Renal cortex interstitium (tissue), 11 donors: ENCODE measurements around the gene SAMD3. TPM values are rescaled to one million over a fixed set of nuclear protein-coding genes. Genes with fewer than 3 reads are reported as not detected.
"Not testable (repeated sequence)": the region's sequence is repeated elsewhere in the genome, so short reads cannot be mapped to it uniquely, and the experiment has no call there.

ENCODE experiments used
- DNase-seq, 11 donors: peaks; one replicate each; pipeline ENCODE4 v3.0.0-alpha.2; 2013; ENCODE audit warnings: low read depth in 9 of 11, low spot score in 4 of 11; ENCODE audit errors: extremely low read depth in 1 of 11
- polyA plus RNA-seq, 3 donors: library from polyadenylated mRNA; unstranded; fragments of 120-200 nt; gene quantifications; one replicate each; pipeline ENCODE4 v1.2.1, GENCODE V29; 2013; ENCODE audit not compliant: insufficient read length in 3 of 3

The SAMD3 gene
- polyA plus RNA-seq, 3 donors: 0.80 to 1.4 (median 0.82) TPM

GRCh38 chr6:130148181-130148580 lies 74.6 kb downstream of the SAMD3 start:
- no peak for DNase-seq

GRCh38 chr6:130147111-130147510 lies 75.6 kb downstream of the SAMD3 start:
- DNase-seq: no peak

GRCh38 chr6:130143709-130144108 lies 79.0 kb downstream of the SAMD3 start:
- no peak for DNase-seq

GRCh38 chr6:130140084-130140483 lies 82.7 kb downstream of the SAMD3 start:
- no peak for DNase-seq

- no peak for DNase-seq
These were observed 83.9 kb downstream of the SAMD3 start for GRCh38 chr6:130138909-130139242.

GRCh38 chr6:130138116-130138908 lies 84.4 kb downstream of the SAMD3 start:
- no peak for DNase-seq

GRCh38 chr6:130136798-130137197 lies 86.0 kb downstream of the SAMD3 start:
- DNase-seq: no peak

- DNase-seq: no peak
These were observed 88.2 kb downstream of the SAMD3 start for GRCh38 chr6:130134582-130134981.

- DNase-seq: no peak
These were observed 90.5 kb downstream of the SAMD3 start for GRCh38 chr6:130132286-130132701.

GRCh38 chr6:130129762-130130246 lies 92.9 kb downstream of the SAMD3 start:
- no peak for DNase-seq

- DNase-seq: no peak
These were observed 94.4 kb downstream of the SAMD3 start for GRCh38 chr6:130128326-130128725.

GRCh38 chr6:130127195-130127594 lies 95.6 kb downstream of the SAMD3 start:
- DNase-seq: no peak

- no peak for DNase-seq
These were observed 100.5 kb downstream of the SAMD3 start for GRCh38 chr6:130122243-130122642.

- DNase-seq: no peak
These were observed 102.0 kb downstream of the SAMD3 start for GRCh38 chr6:130120731-130121130.

- no peak for DNase-seq
These were observed 103.5 kb downstream of the SAMD3 start for GRCh38 chr6:130119211-130119610.

GRCh38 chr6:130118236-130118635 lies 104.5 kb downstream of the SAMD3 start:
- DNase-seq: peak in 4 of 11 donors; percentile 7 to 25 (median 15)

- not testable (repeated sequence) for DNase-seq
These were observed 105.5 kb downstream of the SAMD3 start for GRCh38 chr6:130117187-130117701.

GRCh38 chr6:130116273-130116672 lies 106.5 kb downstream of the SAMD3 start:
- DNase-seq: no peak

GRCh38 chr6:130115036-130115435 lies 107.7 kb downstream of the SAMD3 start:
- no peak for DNase-seq

- no peak for DNase-seq
These were observed 109.5 kb downstream of the SAMD3 start for GRCh38 chr6:130113201-130113710.

- no peak for DNase-seq
These were observed 111.7 kb downstream of the SAMD3 start for GRCh38 chr6:130111031-130111430.
